GM12875 (cell line): Measurements from ENCODE around the gene S1PR4.
A peak's percentile ranks its signal among the peaks of the same experiment; 100 is the strongest.

ENCODE experiments used
- H3K4me3 ChIP-seq: one replicate; pipeline ENCODE4 v1.5.1; 2011; ENCODE audit warnings: low read depth, low read length, control low read depth
- CTCF ChIP-seq: IDR thresholded peaks from 2 replicates; pipeline ENCODE4 v1.5.1; 2011; ENCODE audit warnings: low read depth, mild to moderate bottlenecking, control low read depth, inconsistent platforms, low read length, moderate library complexity, borderline replicate concordance; ENCODE audit not compliant: insufficient read depth

S1PR4 gene

DNA sequence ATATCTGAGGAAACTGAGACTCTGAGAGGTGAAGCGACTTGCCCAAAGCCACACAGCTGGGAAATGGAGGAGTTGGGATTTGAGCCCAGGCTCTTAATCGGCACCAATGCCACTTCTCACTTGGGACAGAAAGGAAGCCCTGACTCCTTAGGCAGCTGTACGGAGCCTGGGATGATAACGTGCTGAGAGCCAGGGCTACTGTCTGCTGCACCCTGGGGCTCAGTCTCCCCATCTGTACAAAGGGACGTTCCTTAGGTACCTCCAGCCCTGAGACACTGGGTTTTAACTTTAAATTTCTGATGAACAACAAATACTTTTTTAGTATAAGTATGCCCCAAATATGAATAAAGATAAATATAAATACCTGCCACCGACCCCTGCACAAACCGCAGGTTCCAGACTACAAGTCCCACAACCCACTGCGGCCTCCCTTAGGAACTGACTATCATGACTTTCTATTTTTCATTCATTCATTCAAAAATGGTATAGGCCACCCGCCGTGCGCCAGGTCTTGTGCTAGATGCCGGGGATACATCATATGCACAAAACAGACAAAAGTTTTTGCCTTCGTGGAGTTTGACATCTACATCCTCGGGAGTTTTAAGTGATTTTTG, 6.4 kb downstream of the S1PR4 start:
- TF ChIP-seq CTCF = no peak
- peak overlapping the region; percentile 99 for H3K4me3 ChIP-seq

DNA sequence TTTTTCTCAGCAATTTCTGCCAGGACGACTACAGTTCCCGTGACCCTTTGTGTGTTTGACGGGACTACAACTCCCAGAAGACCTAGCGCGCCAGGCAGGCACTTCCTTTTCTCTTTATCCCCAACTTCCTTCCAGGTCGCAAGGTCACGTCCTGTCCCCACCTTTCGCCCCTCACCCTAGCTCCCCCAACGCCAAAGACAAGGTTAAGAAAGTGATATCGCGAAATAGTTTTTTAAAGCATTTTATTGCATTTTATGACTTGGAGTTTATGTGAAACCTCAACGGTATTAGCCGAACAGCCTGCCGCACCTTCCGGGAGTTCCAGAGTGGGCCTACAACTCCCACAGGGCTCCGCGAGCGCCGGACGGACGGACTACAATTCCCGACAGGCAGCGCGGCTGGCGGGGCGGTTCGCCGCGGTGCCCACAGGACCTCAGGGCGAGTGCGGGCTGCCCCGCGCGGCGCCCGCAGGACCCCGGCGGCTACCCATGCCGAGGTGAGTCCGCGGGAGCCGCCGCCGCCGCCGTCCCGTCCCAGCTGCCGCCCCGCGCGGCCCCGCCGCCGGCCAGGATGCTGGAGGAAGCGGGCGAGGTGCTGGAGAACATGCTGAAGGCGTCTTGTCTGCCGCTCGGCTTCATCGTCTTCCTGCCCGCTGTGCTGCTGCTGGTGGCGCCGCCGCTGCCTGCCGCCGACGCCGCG, 7.0 kb downstream of the S1PR4 start, which contains the start of gene NCLN:
TSS of gene NCLN (plus strand) at position 470 of the 699 bp plus-strand sequence. CDS start at position 571, 101 bp downstream.
- no peak for TF ChIP-seq CTCF

GRCh38 chr19:3186160-3186688, 7.7 kb downstream of the S1PR4 start:
- TF ChIP-seq CTCF = no peak

More for the DNA sequence above, 7.0 kb downstream of the S1PR4 start, which contains the start of gene NCLN:
- H3K4me3 ChIP-seq = peak within 1 kb of the TSS; percentile 99

DNA sequence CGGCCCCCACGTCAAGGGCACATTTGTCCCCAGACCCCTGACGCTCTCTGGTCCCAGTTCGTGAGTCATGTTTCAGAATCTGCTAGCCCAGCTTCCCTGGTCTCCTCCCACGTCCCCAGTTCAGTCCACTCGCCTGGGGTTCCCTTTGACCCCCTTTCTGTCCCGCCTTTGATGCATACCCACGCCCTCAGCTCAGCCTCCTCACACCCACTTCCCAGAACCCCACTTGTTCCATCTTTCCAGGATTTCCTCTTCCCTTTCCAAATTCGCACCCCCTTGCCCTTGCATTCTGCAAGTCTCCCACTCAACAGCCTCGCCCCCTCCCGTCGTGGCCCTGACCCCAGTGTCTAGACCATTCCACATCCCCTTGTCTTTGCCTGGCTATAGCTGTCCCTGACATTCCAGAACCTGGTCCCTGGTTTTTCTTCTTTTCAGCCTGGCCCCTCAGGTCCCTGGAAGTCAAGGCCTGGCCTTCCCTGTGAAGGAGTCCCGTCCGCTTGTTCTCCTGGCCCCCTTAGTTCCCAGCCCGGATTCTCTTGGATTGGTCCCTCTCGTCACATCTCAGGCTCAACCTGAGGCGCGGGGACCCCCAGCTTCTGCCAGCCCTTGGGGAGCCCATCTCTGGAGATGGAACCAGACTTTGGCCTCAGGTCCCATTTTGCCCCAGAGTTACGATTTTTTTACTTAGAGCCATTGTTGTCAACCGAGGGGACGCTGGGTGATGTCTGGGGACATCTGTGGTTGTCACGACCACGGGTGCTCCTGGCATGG, 8.5 kb downstream of the S1PR4 start:
- no peak for TF ChIP-seq CTCF
- peak overlapping the region; percentile 99 for H3K4me3 ChIP-seq

More at GRCh38 chr19:3186160-3186688, 7.7 kb downstream of the S1PR4 start:
- peak overlapping the region; percentile 99 for H3K4me3 ChIP-seq

DNA sequence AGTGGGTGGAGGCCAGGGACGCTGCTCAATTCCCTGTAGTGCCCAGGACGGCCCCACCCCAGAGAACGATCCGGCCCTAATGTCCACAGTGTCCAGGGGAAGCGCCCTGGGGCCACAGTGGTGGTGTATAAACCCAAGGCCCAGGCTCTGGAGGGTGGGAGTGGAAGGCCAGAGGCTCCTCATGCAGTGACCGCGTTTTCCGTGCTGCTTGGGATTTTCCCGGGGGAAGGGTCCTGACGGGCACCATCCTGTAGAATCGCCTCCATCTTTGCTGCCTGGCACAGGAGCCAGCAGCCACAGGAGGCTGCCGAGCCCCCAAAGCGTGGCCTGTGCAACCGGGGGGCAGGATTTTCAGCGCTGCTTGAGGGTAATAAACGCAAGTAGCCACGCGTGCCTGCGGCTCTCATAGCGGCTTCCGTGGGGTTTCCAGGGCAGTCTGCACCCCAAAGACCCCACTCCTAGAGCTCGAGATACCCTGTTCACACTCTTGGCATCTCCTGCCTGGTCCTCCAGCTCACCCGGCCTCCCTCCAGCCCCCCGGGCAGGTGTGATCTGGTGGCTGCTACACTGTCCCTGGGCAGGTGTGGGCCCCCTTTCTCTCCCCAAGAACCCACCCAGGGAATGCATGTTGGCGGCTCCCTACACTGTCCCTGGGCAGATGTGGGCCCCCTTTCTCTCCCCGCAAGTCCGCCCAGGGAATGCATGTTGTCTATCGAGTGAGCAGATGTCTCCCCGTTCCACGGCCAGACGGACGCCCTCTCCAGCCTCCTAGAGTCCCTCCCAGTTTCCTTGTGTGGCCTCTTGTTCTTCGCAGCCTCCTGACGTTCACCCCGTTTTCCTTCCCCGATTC, 9.3 kb downstream of the S1PR4 start:
- no peak for TF ChIP-seq CTCF
- no peak overlapping the region for H3K4me3 ChIP-seq
